ENCODE results near the gene KLRC4. TPM values are rescaled to one million over a fixed set of nuclear protein-coding genes. Genes with fewer than 3 reads are reported as not detected.

KLRC4 gene, protein sequence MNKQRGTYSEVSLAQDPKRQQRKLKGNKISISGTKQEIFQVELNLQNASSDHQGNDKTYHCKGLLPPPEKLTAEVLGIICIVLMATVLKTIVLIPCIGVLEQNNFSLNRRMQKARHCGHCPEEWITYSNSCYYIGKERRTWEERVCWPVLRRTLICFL
- total RNA-seq: not detected

DNA sequence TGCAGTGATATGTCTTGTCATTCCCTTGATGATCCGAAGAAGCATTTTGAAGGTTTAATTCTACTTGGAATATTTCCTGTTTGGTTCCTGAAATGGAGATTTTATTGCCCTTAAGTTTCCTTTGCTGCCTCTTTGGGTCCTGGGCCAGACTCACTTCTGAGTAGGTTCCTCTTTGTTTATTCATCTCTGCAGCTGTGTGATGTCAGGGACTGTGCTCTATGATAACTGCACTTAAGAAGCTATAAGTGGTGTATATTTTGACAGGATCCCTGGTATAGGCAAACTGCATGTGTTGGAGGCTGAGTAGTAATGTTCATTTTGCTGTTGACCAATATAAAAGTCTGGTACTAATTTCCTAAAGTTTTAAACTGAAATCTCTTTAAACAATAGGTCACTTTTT lies at the start of gene KLRC4:
TSS of gene KLRC4 (minus strand) at position 366 of the 400 bp plus-strand sequence. CDS start at position 184, 182 bp downstream.
- H3K36me3 ChIP-seq: no peaks in the 10 kb centered on the region
- no peak for DNase-seq (ENCODE audit: extremely low spot score in 2 of 2)
- intact Hi-C loops (cut with DNase I): no loop called here
- H3K4me1 ChIP-seq: no peaks in the 10 kb centered on the region
- no peak within 1 kb of the TSS for H3K4me3 ChIP-seq
- no peaks in the 10 kb centered on the region for H3K9me3 ChIP-seq
- TF ChIP-seq POLR2AphosphoS5 (IDR thresholded peaks at IDR 0.05; ENCODE audit: insufficient read depth in 1 of 2, low read depth in 1 of 2) (no peak), CTCF (IDR thresholded peaks at IDR 0.05) (no peak), POLR2A (IDR thresholded peaks at IDR 0.05) (no peak)
- no peak within 1 kb of the TSS for H3K27ac ChIP-seq
- no peaks in the 10 kb centered on the region for H3K27me3 ChIP-seq

- DNase-seq (ENCODE audit: extremely low spot score in 2 of 2): no peak
- intact Hi-C loops (cut with DNase I): no loop called here
- H3K4me3 ChIP-seq: no peak overlapping the region
- H3K36me3 ChIP-seq: no peaks in the 10 kb centered on the region
- H3K9me3 ChIP-seq: no peaks in the 10 kb centered on the region
- no peak for TF ChIP-seq CTCF (IDR thresholded peaks at IDR 0.05)
- no peak for TF ChIP-seq POLR2AphosphoS5 (IDR thresholded peaks at IDR 0.05; ENCODE audit: insufficient read depth in 1 of 2, low read depth in 1 of 2)
- TF ChIP-seq POLR2A (IDR thresholded peaks at IDR 0.05): no peak
- H3K27me3 ChIP-seq: no peaks in the 10 kb centered on the region
- no peak overlapping the region for H3K27ac ChIP-seq
- no peaks in the 10 kb centered on the region for H3K4me1 ChIP-seq
These were observed 48.2 kb upstream of the KLRC4 start for GRCh38 chr12:10457760-10458159.

DNA sequence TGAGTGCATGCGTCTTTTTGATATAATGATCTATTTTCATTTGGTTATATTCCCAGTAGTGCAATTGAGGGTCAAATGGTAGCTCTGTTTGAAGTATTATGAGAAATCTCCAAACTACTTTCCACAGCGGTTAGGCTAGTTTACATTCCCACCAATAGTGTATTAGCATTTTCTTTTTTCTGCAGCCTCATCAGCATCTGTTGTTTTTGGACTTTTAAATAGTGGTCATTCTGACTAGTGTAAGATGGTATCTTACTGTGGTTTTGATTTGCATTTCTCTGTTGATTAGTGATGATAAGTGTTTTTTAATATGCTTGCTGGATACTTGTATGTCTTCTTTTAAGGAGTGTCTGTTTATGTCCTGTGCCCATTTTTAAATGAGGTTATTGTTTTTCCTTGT lies 47.3 kb upstream of the KLRC4 start:
- no peak for TF ChIP-seq POLR2A (IDR thresholded peaks at IDR 0.05)
- TF ChIP-seq CTCF (IDR thresholded peaks at IDR 0.05): no peak
- no peak for TF ChIP-seq POLR2AphosphoS5 (IDR thresholded peaks at IDR 0.05; ENCODE audit: insufficient read depth in 1 of 2, low read depth in 1 of 2)
- Histone ChIP-seq H3K27me3 (no peaks in the 10 kb centered on the region), H3K4me3 (no peak overlapping the region), H3K9me3 (no peaks in the 10 kb centered on the region), H3K36me3 (no peaks in the 10 kb centered on the region), H3K27ac (no peak overlapping the region), H3K4me1 (no peaks in the 10 kb centered on the region)
- intact Hi-C loops (cut with DNase I): no loop called here
- DNase-seq (ENCODE audit: extremely low spot score in 2 of 2): no peak

- intact Hi-C loops (cut with DNase I): no loop called here
- Histone ChIP-seq H3K4me1 (no peaks in the 10 kb centered on the region), H3K27ac (no peak overlapping the region), H3K4me3 (no peak overlapping the region), H3K9me3 (no peaks in the 10 kb centered on the region), H3K36me3 (no peaks in the 10 kb centered on the region), H3K27me3 (no peaks in the 10 kb centered on the region)
- TF ChIP-seq POLR2AphosphoS5 (IDR thresholded peaks at IDR 0.05; ENCODE audit: insufficient read depth in 1 of 2, low read depth in 1 of 2): no peak
- TF ChIP-seq POLR2A (IDR thresholded peaks at IDR 0.05): no peak
- no peak for TF ChIP-seq CTCF (IDR thresholded peaks at IDR 0.05)
- DNase-seq (ENCODE audit: extremely low spot score in 2 of 2): no peak
These were observed 46.2 kb upstream of the KLRC4 start for GRCh38 chr12:10455766-10456165.

- no peak for DNase-seq (ENCODE audit: extremely low spot score in 2 of 2)
- Histone ChIP-seq H3K27me3 (no peaks in the 10 kb centered on the region), H3K4me1 (no peaks in the 10 kb centered on the region), H3K27ac (no peak overlapping the region), H3K4me3 (no peak overlapping the region), H3K9me3 (no peaks in the 10 kb centered on the region), H3K36me3 (no peaks in the 10 kb centered on the region)
- TF ChIP-seq POLR2A (IDR thresholded peaks at IDR 0.05): no peak
- no peak for TF ChIP-seq CTCF (IDR thresholded peaks at IDR 0.05)
- TF ChIP-seq POLR2AphosphoS5 (IDR thresholded peaks at IDR 0.05; ENCODE audit: insufficient read depth in 1 of 2, low read depth in 1 of 2): no peak
- intact Hi-C loops (cut with DNase I): no loop called here
These were observed 45.0 kb upstream of the KLRC4 start for GRCh38 chr12:10454531-10454930.
